ENCODE data around the gene DCLK1. TPM values are rescaled to one million over a fixed set of nuclear protein-coding genes. Genes with fewer than 3 reads are reported as not detected.

Gene DCLK1
- total RNA-seq, 1 experiment from 2014 or later: 0.10 TPM

DNA sequence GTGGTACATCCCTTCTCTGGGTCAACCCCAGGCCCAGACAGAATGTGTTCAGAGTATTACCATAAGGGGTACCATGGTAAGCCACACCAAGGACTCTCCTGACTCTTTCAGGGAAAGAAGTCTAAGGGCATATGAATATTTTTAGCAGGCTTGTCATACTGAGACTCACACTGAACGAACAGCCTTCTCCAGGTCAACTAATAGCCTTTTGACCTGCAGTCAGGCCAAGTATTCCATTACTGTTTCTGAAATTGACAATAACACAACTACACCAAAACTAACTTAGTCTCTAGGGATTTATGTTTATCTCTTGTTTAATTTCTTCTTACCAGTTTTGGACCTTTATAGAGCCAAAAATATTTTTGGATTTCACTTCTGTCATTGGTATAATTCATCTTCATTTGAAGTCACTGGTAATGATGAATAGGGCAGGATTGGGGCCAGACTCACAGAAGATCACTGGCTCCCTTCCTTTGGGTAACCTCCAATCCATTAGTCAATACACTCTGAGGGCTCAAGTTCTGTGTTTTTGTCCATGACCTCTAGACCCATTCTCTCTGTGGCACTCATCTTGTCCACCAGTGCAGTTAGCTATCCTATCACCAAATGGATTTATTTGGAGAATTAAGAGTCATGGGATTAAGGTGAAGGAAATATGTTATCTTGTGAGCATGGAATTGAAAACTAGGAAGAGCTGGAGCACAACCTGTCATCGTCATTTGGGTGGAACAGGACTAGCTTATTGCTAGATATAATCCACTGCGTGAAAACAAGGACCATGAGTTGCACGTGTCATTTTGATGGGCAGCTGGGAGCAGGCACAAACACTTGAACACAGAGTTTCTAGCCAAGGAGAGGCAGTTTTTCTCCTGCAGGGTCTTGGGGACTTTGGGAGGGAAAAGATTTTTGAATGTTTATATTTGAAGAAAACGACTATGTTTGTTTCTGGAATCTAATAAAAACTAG is 313.3 kb downstream of the DCLK1 start:
- Histone ChIP-seq H3K79me2 (ENCODE audit: insufficient read depth, low read length) (no peaks in the 10 kb centered on the region), H3K9ac (ENCODE audit: low read length) (no peak overlapping the region), H3K9me3 (ENCODE audit: control insufficient read depth in 1 of 2, insufficient read depth in 1 of 2, low read depth in 1 of 2, low read length in 2 of 2) (no peaks in the 10 kb centered on the region), H3K4me1 (ENCODE audit: control insufficient read depth in 1 of 2, insufficient read depth in 2 of 2, low read length in 2 of 2) (no peaks in the 10 kb centered on the region), H3K36me3 (ENCODE audit: control insufficient read depth in 1 of 2, insufficient read depth in 2 of 2, low read length in 2 of 2) (no peaks in the 10 kb centered on the region), H2AFZ (ENCODE audit: low read depth, low read length, poor library complexity, severe bottlenecking) (peak overlapping the region; percentile 48), H3K9me2 (ENCODE audit: insufficient read depth) (no peaks in the 10 kb centered on the region), H3K27ac (ENCODE audit: low read depth, low read length) (no peak overlapping the region), H4K20me1 (ENCODE audit: insufficient read depth) (no peaks in the 10 kb centered on the region), H3K27me3 (ENCODE audit: insufficient read depth, low read length) (peaks cover 16% of the 10 kb centered on the region), H3K4me3 (replicated peaks in 1 of 2; ENCODE audit: low read depth in 1 of 2, low read length in 2 of 2) (no peak overlapping the region), H3K4me2 (ENCODE audit: low read length) (no peak overlapping the region)
- TF ChIP-seq ZNF274 (IDR thresholded peaks at IDR 0.05; ENCODE audit: low read depth, low read length) (no peak), ELF1 (IDR thresholded peaks at IDR 0.05; ENCODE audit: borderline replicate concordance, low read depth) (no peak), POLR2AphosphoS5 (IDR thresholded peaks at IDR 0.05; ENCODE audit: low read depth, low read length) (no peak), YY1 (IDR thresholded peaks at IDR 0.05; ENCODE audit: extremely low read depth, insufficient replicate concordance, low read depth, low read length) (no peak), CEBPB (IDR thresholded peaks at IDR 0.05; ENCODE audit: low read depth) (no peak), SRF (IDR thresholded peaks at IDR 0.05; ENCODE audit: low read depth) (no peak), SIN3A (IDR thresholded peaks at IDR 0.05; ENCODE audit: low read depth) (no peak), JUND (IDR thresholded peaks at IDR 0.05) (no peak), ZFX (IDR thresholded peaks at IDR 0.05) (no peak), SP1 (IDR thresholded peaks at IDR 0.05; ENCODE audit: low read depth) (no peak), RAD21 (IDR thresholded peaks at IDR 0.05; ENCODE audit: low read depth) (no peak), POLR2A (IDR thresholded peaks at IDR 0.05; ENCODE audit: borderline replicate concordance, extremely low read depth, insufficient read depth, insufficient read length) (no peak), FOSL1 (IDR thresholded peaks at IDR 0.05; ENCODE audit: low read depth) (no peak), EZH2phosphoT487 (IDR thresholded peaks at IDR 0.05; ENCODE audit: borderline replicate concordance) (no peak), EZH2 (IDR thresholded peaks at IDR 0.05) (no peak), CBX3 (IDR thresholded peaks at IDR 0.05; ENCODE audit: low read depth) (no peak)
- TF ChIP-seq, protein P1, sequence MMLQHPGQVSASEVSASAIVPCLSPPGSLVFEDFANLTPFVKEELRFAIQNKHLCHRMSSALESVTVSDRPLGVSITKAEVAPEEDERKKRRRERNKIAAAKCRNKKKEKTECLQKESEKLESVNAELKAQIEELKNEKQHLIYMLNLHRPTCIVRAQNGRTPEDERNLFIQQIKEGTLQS (IDR thresholded peaks at IDR 0.05): no peak
- TF ChIP-seq, protein P2, sequence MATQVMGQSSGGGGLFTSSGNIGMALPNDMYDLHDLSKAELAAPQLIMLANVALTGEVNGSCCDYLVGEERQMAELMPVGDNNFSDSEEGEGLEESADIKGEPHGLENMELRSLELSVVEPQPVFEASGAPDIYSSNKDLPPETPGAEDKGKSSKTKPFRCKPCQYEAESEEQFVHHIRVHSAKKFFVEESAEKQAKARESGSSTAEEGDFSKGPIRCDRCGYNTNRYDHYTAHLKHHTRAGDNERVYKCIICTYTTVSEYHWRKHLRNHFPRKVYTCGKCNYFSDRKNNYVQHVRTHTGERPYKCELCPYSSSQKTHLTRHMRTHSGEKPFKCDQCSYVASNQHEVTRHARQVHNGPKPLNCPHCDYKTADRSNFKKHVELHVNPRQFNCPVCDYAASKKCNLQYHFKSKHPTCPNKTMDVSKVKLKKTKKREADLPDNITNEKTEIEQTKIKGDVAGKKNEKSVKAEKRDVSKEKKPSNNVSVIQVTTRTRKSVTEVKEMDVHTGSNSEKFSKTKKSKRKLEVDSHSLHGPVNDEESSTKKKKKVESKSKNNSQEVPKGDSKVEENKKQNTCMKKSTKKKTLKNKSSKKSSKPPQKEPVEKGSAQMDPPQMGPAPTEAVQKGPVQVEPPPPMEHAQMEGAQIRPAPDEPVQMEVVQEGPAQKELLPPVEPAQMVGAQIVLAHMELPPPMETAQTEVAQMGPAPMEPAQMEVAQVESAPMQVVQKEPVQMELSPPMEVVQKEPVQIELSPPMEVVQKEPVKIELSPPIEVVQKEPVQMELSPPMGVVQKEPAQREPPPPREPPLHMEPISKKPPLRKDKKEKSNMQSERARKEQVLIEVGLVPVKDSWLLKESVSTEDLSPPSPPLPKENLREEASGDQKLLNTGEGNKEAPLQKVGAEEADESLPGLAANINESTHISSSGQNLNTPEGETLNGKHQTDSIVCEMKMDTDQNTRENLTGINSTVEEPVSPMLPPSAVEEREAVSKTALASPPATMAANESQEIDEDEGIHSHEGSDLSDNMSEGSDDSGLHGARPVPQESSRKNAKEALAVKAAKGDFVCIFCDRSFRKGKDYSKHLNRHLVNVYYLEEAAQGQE (IDR thresholded peaks at IDR 0.05; ENCODE audit: low read depth): no peak
- TF ChIP-seq, protein P3, sequence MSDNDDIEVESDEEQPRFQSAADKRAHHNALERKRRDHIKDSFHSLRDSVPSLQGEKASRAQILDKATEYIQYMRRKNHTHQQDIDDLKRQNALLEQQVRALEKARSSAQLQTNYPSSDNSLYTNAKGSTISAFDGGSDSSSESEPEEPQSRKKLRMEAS (IDR thresholded peaks at IDR 0.05): no peak
- TF ChIP-seq, protein P4, sequence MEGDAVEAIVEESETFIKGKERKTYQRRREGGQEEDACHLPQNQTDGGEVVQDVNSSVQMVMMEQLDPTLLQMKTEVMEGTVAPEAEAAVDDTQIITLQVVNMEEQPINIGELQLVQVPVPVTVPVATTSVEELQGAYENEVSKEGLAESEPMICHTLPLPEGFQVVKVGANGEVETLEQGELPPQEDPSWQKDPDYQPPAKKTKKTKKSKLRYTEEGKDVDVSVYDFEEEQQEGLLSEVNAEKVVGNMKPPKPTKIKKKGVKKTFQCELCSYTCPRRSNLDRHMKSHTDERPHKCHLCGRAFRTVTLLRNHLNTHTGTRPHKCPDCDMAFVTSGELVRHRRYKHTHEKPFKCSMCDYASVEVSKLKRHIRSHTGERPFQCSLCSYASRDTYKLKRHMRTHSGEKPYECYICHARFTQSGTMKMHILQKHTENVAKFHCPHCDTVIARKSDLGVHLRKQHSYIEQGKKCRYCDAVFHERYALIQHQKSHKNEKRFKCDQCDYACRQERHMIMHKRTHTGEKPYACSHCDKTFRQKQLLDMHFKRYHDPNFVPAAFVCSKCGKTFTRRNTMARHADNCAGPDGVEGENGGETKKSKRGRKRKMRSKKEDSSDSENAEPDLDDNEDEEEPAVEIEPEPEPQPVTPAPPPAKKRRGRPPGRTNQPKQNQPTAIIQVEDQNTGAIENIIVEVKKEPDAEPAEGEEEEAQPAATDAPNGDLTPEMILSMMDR (IDR thresholded peaks at IDR 0.05 in 2 of 3, conservative IDR thresholded peaks at IDR 0.05 in 1 of 3; ENCODE audit: borderline replicate concordance in 1 of 3, insufficient read depth in 1 of 3, low read depth in 2 of 3, low read length in 2 of 3): no peak
- intact Hi-C loops (cut with micrococcal nuclease): no loop called here
- no peak for DNase-seq (ENCODE audit: low read depth, low spot score)
- no peak for ATAC-seq
- POLR2A ChIA-PET: no interaction called here
- RAD21 ChIA-PET (ENCODE audit: low non-redundant PET in 1 of 2, low total read pairs in 2 of 2, uncharacterized antibody in 2 of 2, unreplicated experiment in 2 of 2): no interaction called here
- BruUV-seq (replicated peaks): no TSS peak
- CTCF ChIA-PET: interaction anchor here (0.7 to 2.4 kb wide), 9 partner anchors 8 to 97 kb away, joined by 3 to 17 read pairs (median 5); no protein-coding TSS in a partner anchor
